ENCODE results near the gene SLC9A9. TPM values are rescaled to one million over a fixed set of nuclear protein-coding genes. Genes with fewer than 3 reads are reported as not detected.
A peak's percentile ranks its signal among the peaks of the same experiment; 100 is the strongest.

The SLC9A9 gene
- total RNA-seq, 2 experiments from 2014 or later, result 12.2 TPM

GRCh38 chr3:143266927-143267326 lies 581.3 kb downstream of the SLC9A9 start:
- no peak overlapping the region for H3K27ac Mint-ChIP-seq

GRCh38 chr3:143266511-143266910 lies 581.8 kb downstream of the SLC9A9 start:
- no peaks in the 10 kb centered on the region for H3K27me3 ChIP-seq (ENCODE audit: control insufficient read depth in 1 of 2, insufficient read depth in 2 of 2, low read length in 2 of 2)
- peaks cover 8% of the 10 kb centered on the region for H3K36me3 Mint-ChIP-seq (ENCODE audit: low read depth)
- intact Hi-C loops (cut with DNase I, micrococcal nuclease), result no loop called here
- ATAC-seq (ENCODE audit: poor library complexity), result no peak
- DNase-seq, result no peak
- peaks cover 8% of the 10 kb centered on the region for H3K4me1 Mint-ChIP-seq (ENCODE audit: low read depth)
- TF ChIP-seq CTCF (IDR thresholded peaks at IDR 0.05), result no peak
- peaks cover 11% of the 10 kb centered on the region for H3K36me3 ChIP-seq (ENCODE audit: insufficient read depth, low read length)
- no peak overlapping the region for H3K27ac ChIP-seq (ENCODE audit: low read depth in 1 of 2, low read length in 2 of 2)
- H3K27ac Mint-ChIP-seq, result no peak overlapping the region
- H3K9me3 ChIP-seq (ENCODE audit: control insufficient read depth in 1 of 2, insufficient read depth in 1 of 2, low read length in 2 of 2), result no peaks in the 10 kb centered on the region
- POLR2A ChIA-PET, result no interaction called here
- no peak overlapping the region for H3K4me3 ChIP-seq (ENCODE audit: low read length)
- no peak overlapping the region for H3K4me3 Mint-ChIP-seq
- H3K4me1 ChIP-seq (ENCODE audit: insufficient read depth, low read length), result no peaks in the 10 kb centered on the region
- H3K27me3 Mint-ChIP-seq, result no peaks in the 10 kb centered on the region
- CTCF ChIA-PET, result no interaction called here
- no peaks in the 10 kb centered on the region for H3K9me3 Mint-ChIP-seq

More at GRCh38 chr3:143266927-143267326, 581.3 kb downstream of the SLC9A9 start:
- no peaks in the 10 kb centered on the region for H3K27me3 Mint-ChIP-seq
- Histone ChIP-seq H3K27me3 (ENCODE audit: control insufficient read depth in 1 of 2, insufficient read depth in 2 of 2, low read length in 2 of 2) (no peaks in the 10 kb centered on the region), H3K4me3 (ENCODE audit: low read length) (no peak overlapping the region), H3K36me3 (ENCODE audit: insufficient read depth, low read length) (peaks cover 11% of the 10 kb centered on the region), H3K27ac (ENCODE audit: low read depth in 1 of 2, low read length in 2 of 2) (no peak overlapping the region), H3K4me1 (ENCODE audit: insufficient read depth, low read length) (no peaks in the 10 kb centered on the region), H3K9me3 (ENCODE audit: control insufficient read depth in 1 of 2, insufficient read depth in 1 of 2, low read length in 2 of 2) (no peaks in the 10 kb centered on the region)
- ChIA-PET CTCF (no interaction called here), POLR2A (no interaction called here)
- intact Hi-C loops (cut with DNase I, micrococcal nuclease), result no loop called here
- ATAC-seq (ENCODE audit: poor library complexity), result no peak
- peaks cover 8% of the 10 kb centered on the region for H3K4me1 Mint-ChIP-seq (ENCODE audit: low read depth)
- H3K36me3 Mint-ChIP-seq (ENCODE audit: low read depth), result peaks cover 8% of the 10 kb centered on the region
- peak in 1 of 14 experiments; percentile 10 for DNase-seq
- no peak overlapping the region for H3K4me3 Mint-ChIP-seq
- TF ChIP-seq CTCF (IDR thresholded peaks at IDR 0.05), result no peak
- H3K9me3 Mint-ChIP-seq, result no peaks in the 10 kb centered on the region

- Mint-ChIP-seq H3K9me3 (no peaks in the 10 kb centered on the region), H3K36me3 (ENCODE audit: low read depth) (peaks cover 8% of the 10 kb centered on the region), H3K4me1 (ENCODE audit: low read depth) (peaks cover 8% of the 10 kb centered on the region), H3K27ac (no peak overlapping the region), H3K27me3 (no peaks in the 10 kb centered on the region), H3K4me3 (no peak overlapping the region)
- TF ChIP-seq CTCF (IDR thresholded peaks at IDR 0.05), result no peak
- no peaks in the 10 kb centered on the region for H3K4me1 ChIP-seq (ENCODE audit: insufficient read depth, low read length)
- H3K9me3 ChIP-seq (ENCODE audit: control insufficient read depth in 1 of 2, insufficient read depth in 1 of 2, low read length in 2 of 2), result no peaks in the 10 kb centered on the region
- no peak overlapping the region for H3K4me3 ChIP-seq (ENCODE audit: low read length)
- H3K27me3 ChIP-seq (ENCODE audit: control insufficient read depth in 1 of 2, insufficient read depth in 2 of 2, low read length in 2 of 2), result no peaks in the 10 kb centered on the region
- H3K27ac ChIP-seq (ENCODE audit: low read depth in 1 of 2, low read length in 2 of 2), result no peak overlapping the region
- intact Hi-C loops (cut with DNase I, micrococcal nuclease), result no loop called here
- ChIA-PET POLR2A (interaction anchor here (0.6 kb wide), 1 partner anchor 186 kb away, joined by 3 read pairs; no protein-coding TSS in a partner anchor), CTCF (no interaction called here)
- no peak for ATAC-seq (ENCODE audit: poor library complexity)
- peaks cover 11% of the 10 kb centered on the region for H3K36me3 ChIP-seq (ENCODE audit: insufficient read depth, low read length)
- DNase-seq, result no peak
These were observed 582.7 kb downstream of the SLC9A9 start for GRCh38 chr3:143265501-143266070.

Measured in CD4-positive, alpha-beta T cell (primary cell).